HEK293 (cell line): ENCODE measurements around the gene UCKL1.

ENCODE experiments used
- CTCF ChIA-PET: fragments of 350-600 bp; formaldehyde crosslinking; extraction: SDS; loops from one replicate; lab custom pipeline; 2021; ENCODE audit warnings: antibody characterized with exemption; lab: Yijun Ruan, JAX
- POLR2A ChIA-PET: fragments of 300-600 bp; formaldehyde crosslinking; extraction: SDS; loops from one replicate; lab custom pipeline; 2020; ENCODE audit warnings: antibody characterized with exemption, inconsistent platforms; lab: Yijun Ruan, JAX
- H3K27ac ChIP-seq: fragments of 200-500 bp; sonication (Bioruptor generic); 2 replicates; pipeline ENCODE4 v1.5.1; 2014; ENCODE audit warnings: low read depth, low read length, control low read depth, inconsistent platforms; ENCODE audit errors: extremely low read depth
- H3K36me3 ChIP-seq, 2 experiments: fragments of 200-500 bp in 1 of 2; sonication (Bioruptor generic) in 1 of 2; 1 replicate in 1 of 2; 2 replicates in 1 of 2; pipeline ENCODE4 v1.5.1; 2014 to 2017; ENCODE audit warnings: inconsistent platforms in 2 of 2, low read length in 2 of 2; ENCODE audit not compliant: control insufficient read depth in 2 of 2, insufficient read depth in 1 of 2
- H3K4me1 ChIP-seq: fragments of 200-500 bp; sonication (Bioruptor generic); 2 replicates; pipeline ENCODE4 v1.5.1; 2014; ENCODE audit warnings: mild to moderate bottlenecking, low read length, inconsistent platforms; ENCODE audit not compliant: control insufficient read depth, insufficient read depth
- H3K4me3 ChIP-seq: 2 replicates; pipeline ENCODE4 v1.5.1; 2011; ENCODE audit warnings: low read depth, mild to moderate bottlenecking, control low read depth, low read length, moderate library complexity
- H3K9me3 ChIP-seq: fragments of 200-500 bp; sonication (Bioruptor generic); 2 replicates; pipeline ENCODE4 v1.5.1; 2014; ENCODE audit warnings: low read depth, low read length, inconsistent platforms; ENCODE audit not compliant: control insufficient read depth, insufficient read depth
- GFI1B ChIP-seq: fragments of 450-650 bp; formaldehyde crosslinking; IDR thresholded peaks from 2 replicates; pipeline ENCODE4 v1.5.1; 2016; ENCODE audit warnings: missing biosample characterization, missing genetic modification characterization
- PRDM6 ChIP-seq: fragments of 450-650 bp; formaldehyde crosslinking; IDR thresholded peaks from 2 replicates; pipeline ENCODE4 v1.5.1; 2017; ENCODE audit warnings: missing biosample characterization, missing genetic modification characterization
- REPIN1 ChIP-seq: fragments of 450-650 bp; formaldehyde crosslinking; IDR thresholded peaks from 2 replicates; pipeline ENCODE4 v1.5.1; 2017; ENCODE audit warnings: missing biosample characterization, missing genetic modification characterization, low read depth
- SP7 ChIP-seq: fragments of 450-650 bp; formaldehyde crosslinking; IDR thresholded peaks from 2 replicates; pipeline ENCODE4 v1.5.1; 2016; ENCODE audit warnings: missing biosample characterization, missing genetic modification characterization
- TCF7L2 ChIP-seq: IDR thresholded peaks from 2 replicates; pipeline ENCODE4 v1.6.1; 2011; ENCODE audit warnings: low read depth, mild to moderate bottlenecking, inconsistent platforms, low read length, moderate library complexity, borderline replicate concordance
- WT1 ChIP-seq: fragments of 450-650 bp; formaldehyde crosslinking; IDR thresholded peaks from 2 replicates; pipeline ENCODE4 v1.5.1; 2016; ENCODE audit warnings: missing biosample characterization, missing genetic modification characterization
- ZBTB1 ChIP-seq: fragments of 450-650 bp; formaldehyde crosslinking; IDR thresholded peaks from 2 replicates; pipeline ENCODE4 v1.5.1; 2016; ENCODE audit warnings: missing biosample characterization, missing genetic modification characterization
- ZBTB17 ChIP-seq: fragments of 450-650 bp; formaldehyde crosslinking; IDR thresholded peaks from 2 replicates; pipeline ENCODE4 v1.5.1; 2016; ENCODE audit warnings: missing biosample characterization, missing genetic modification characterization
- ZFHX2 ChIP-seq: fragments of 450-650 bp; formaldehyde crosslinking; conservative IDR thresholded peaks from 2 replicates; pipeline ENCODE4 v1.5.1; 2016; ENCODE audit warnings: missing biosample characterization, missing genetic modification characterization
- ZFP69B ChIP-seq: fragments of 450-650 bp; formaldehyde crosslinking; IDR thresholded peaks from 2 replicates; pipeline ENCODE4 v1.5.1; 2016; ENCODE audit warnings: missing biosample characterization, missing genetic modification characterization
- ZNF121 ChIP-seq: fragments of 450-650 bp; formaldehyde crosslinking; IDR thresholded peaks from 2 replicates; pipeline ENCODE4 v1.5.1; 2016; ENCODE audit warnings: missing biosample characterization, missing genetic modification characterization
- ZNF146 ChIP-seq: fragments of 450-650 bp; formaldehyde crosslinking; IDR thresholded peaks from 2 replicates; pipeline ENCODE4 v1.5.1; 2016; ENCODE audit warnings: missing biosample characterization, missing genetic modification characterization
- ZNF266 ChIP-seq: fragments of 450-650 bp; formaldehyde crosslinking; IDR thresholded peaks from 2 replicates; pipeline ENCODE4 v1.5.1; 2016; ENCODE audit warnings: missing biosample characterization, missing genetic modification characterization, low read depth
- ZNF324 ChIP-seq: fragments of 450-650 bp; formaldehyde crosslinking; IDR thresholded peaks from 2 replicates; pipeline ENCODE4 v1.5.1; 2016; ENCODE audit warnings: missing biosample characterization, missing genetic modification characterization
- ZNF350 ChIP-seq: fragments of 450-650 bp; formaldehyde crosslinking; IDR thresholded peaks from 2 replicates; pipeline ENCODE4 v1.5.0; 2017; ENCODE audit warnings: missing biosample characterization, mild to moderate bottlenecking, missing genetic modification characterization
- ZNF423 ChIP-seq: fragments of 450-650 bp; formaldehyde crosslinking; IDR thresholded peaks from 2 replicates; pipeline ENCODE4 v1.5.1; 2016; ENCODE audit warnings: missing biosample characterization, missing genetic modification characterization
- ZNF510 ChIP-seq: fragments of 450-650 bp; formaldehyde crosslinking; IDR thresholded peaks from 2 replicates; pipeline ENCODE4 v1.5.1; 2018; ENCODE audit warnings: mild to moderate bottlenecking, missing genetic modification characterization, missing biosample characterization; ENCODE audit not compliant: insufficient replicate concordance
- ZNF571 ChIP-seq: fragments of 450-650 bp; formaldehyde crosslinking; IDR thresholded peaks from 2 replicates; pipeline ENCODE4 v1.5.0; 2017; ENCODE audit warnings: missing biosample characterization, missing genetic modification characterization
- ZNF580 ChIP-seq: fragments of 450-650 bp; formaldehyde crosslinking; IDR thresholded peaks from 2 replicates; pipeline ENCODE4 v1.5.1; 2016; ENCODE audit warnings: missing biosample characterization, missing genetic modification characterization
- ZNF677 ChIP-seq: fragments of 450-650 bp; IDR thresholded peaks from 2 replicates; pipeline ENCODE4 v1.5.0; 2018; ENCODE audit warnings: missing biosample characterization, mild to moderate bottlenecking, missing genetic modification characterization, moderate library complexity
- ZNF747 ChIP-seq: fragments of 450-650 bp; formaldehyde crosslinking; IDR thresholded peaks from 2 replicates; pipeline ENCODE4 v1.5.1; 2016; ENCODE audit warnings: missing biosample characterization, missing genetic modification characterization
- ZSCAN18 ChIP-seq: fragments of 450-650 bp; formaldehyde crosslinking; IDR thresholded peaks from 2 replicates; pipeline ENCODE4 v1.5.1; 2016; ENCODE audit warnings: missing biosample characterization, missing genetic modification characterization
- ZSCAN30 ChIP-seq: fragments of 450-650 bp; IDR thresholded peaks from 2 replicates; pipeline ENCODE4 v1.5.1; 2018; ENCODE audit warnings: missing biosample characterization, mild to moderate bottlenecking, missing genetic modification characterization, moderate library complexity

UCKL1 gene

GRCh38 chr20:63952769-63953168 lies 3.4 kb downstream of the UCKL1 start (continued):
- TF ChIP-seq ZNF121 (tag by site-specific recombination) (no peak), REPIN1 (tag by site-specific recombination) (no peak), ZNF580 (tag by site-specific recombination) (no peak)

- ChIA-PET CTCF (interaction anchor here (0.7 to 1.4 kb wide), 2 partner anchors 177 to 320 kb away, joined by 3 to 5 read pairs; no protein-coding TSS in a partner anchor), POLR2A (no interaction called here)
- Histone ChIP-seq H3K4me1 (peaks cover 3% of the 10 kb centered on the region; the same call in 1 of the 2 replicates), H3K36me3 (peaks cover 0 to 5% of the 10 kb centered on the region in 2 experiments; a peak in 1 of 3 replicates), H3K27ac (no peak overlapping the region), H3K9me3 (no peaks in the 10 kb centered on the region), H3K4me3 (no peak overlapping the region)
- no peak for TF ChIP-seq ZBTB17 (tag by site-specific recombination)
- no peak for TF ChIP-seq ZNF423
- TF ChIP-seq ZFP69B (tag by site-specific recombination): no peak
- no peak for TF ChIP-seq ZNF677 (tag by site-specific recombination)
- no peak for TF ChIP-seq WT1 (tag by site-specific recombination)
- no peak for TF ChIP-seq PRDM6 (tag by site-specific recombination)
- no peak for TF ChIP-seq ZNF324 (tag by site-specific recombination)
- no peak for TF ChIP-seq ZNF571
- TF ChIP-seq TCF7L2: no peak
- no peak for TF ChIP-seq SP7 (tag by site-specific recombination)
- no peak for TF ChIP-seq ZSCAN18 (tag by site-specific recombination)
- TF ChIP-seq ZNF747 (tag by site-specific recombination): no peak
- TF ChIP-seq ZNF266 (tag by site-specific recombination): no peak
- no peak for TF ChIP-seq GFI1B
- no peak for TF ChIP-seq ZSCAN30 (tag by site-specific recombination)
- TF ChIP-seq ZNF350 (tag by site-specific recombination): no peak
- no peak for TF ChIP-seq ZFHX2 (tag by site-specific recombination)
- TF ChIP-seq ZBTB1 (tag by site-specific recombination): no peak
- no peak for TF ChIP-seq ZNF510 (tag by site-specific recombination)
- no peak for TF ChIP-seq ZNF146
These were observed 4.0 kb downstream of the UCKL1 start for GRCh38 chr20:63952210-63952535.
